GM19463 (cell line): ENCODE data around the gene GRIFIN.

Source experiments
- ATAC-seq: cut with Tn5 transposase; IDR thresholded peaks from one replicate; pipeline ENCODE4 v1.9.1; 2021; ENCODE audit warnings: mild to moderate bottlenecking, moderate library complexity; ENCODE audit not compliant: unreplicated experiment

The GRIFIN gene

GRCh38 chr7:2499719-2500430 lies 23.7 kb upstream of the GRIFIN start:
- ATAC-seq: no peak

- no peak for ATAC-seq
Measured at GRCh38 chr7:2499181-2499580, 23.0 kb upstream of the GRIFIN start.

GRCh38 chr7:2498708-2499107 lies 22.5 kb upstream of the GRIFIN start:
- no peak for ATAC-seq

GRCh38 chr7:2497500-2498336 lies 21.5 kb upstream of the GRIFIN start:
- ATAC-seq: no peak

GRCh38 chr7:2497065-2497464 lies 20.9 kb upstream of the GRIFIN start:
- ATAC-seq: no peak

- ATAC-seq: no peak
Measured at GRCh38 chr7:2496375-2496774, 20.2 kb upstream of the GRIFIN start.

GRCh38 chr7:2495418-2496299 lies 19.5 kb upstream of the GRIFIN start:
- ATAC-seq: no peak

- ATAC-seq: no peak
Measured at GRCh38 chr7:2494191-2495130, 18.3 kb upstream of the GRIFIN start.

GRCh38 chr7:2493205-2494164 lies 17.3 kb upstream of the GRIFIN start:
- ATAC-seq: no peak

- ATAC-seq: no peak
Measured at GRCh38 chr7:2492038-2492437, 15.8 kb upstream of the GRIFIN start.

GRCh38 chr7:2490181-2490651 lies 14.0 kb upstream of the GRIFIN start:
- ATAC-seq: no peak

GRCh38 chr7:2488681-2489080 lies 12.5 kb upstream of the GRIFIN start:
- no peak for ATAC-seq

- no peak for ATAC-seq
Measured at GRCh38 chr7:2488272-2488645, 12.1 kb upstream of the GRIFIN start.

GRCh38 chr7:2487586-2488271 lies 11.5 kb upstream of the GRIFIN start:
- no peak for ATAC-seq

- no peak for ATAC-seq
Measured at GRCh38 chr7:2484868-2485267, 8.7 kb upstream of the GRIFIN start.

GRCh38 chr7:2483494-2483893 lies 7.3 kb upstream of the GRIFIN start:
- no peak for ATAC-seq

- ATAC-seq: no peak
Measured at GRCh38 chr7:2482725-2483451, 6.7 kb upstream of the GRIFIN start.

GRCh38 chr7:2481195-2481594 lies 5.0 kb upstream of the GRIFIN start:
- no peak for ATAC-seq
